Activated T-helper 1 cell treated with Interleukin-2 at 50 U/mL for 16 hours (primary cell): ENCODE results near the gene CKAP2L.
"Not testable (repeated sequence)": the region's sequence is repeated elsewhere in the genome, so short reads cannot be mapped to it uniquely, and the experiment has no call there.

Experiments
- DNase-seq: peaks from one replicate; pipeline ENCODE4 v3.0.0-alpha.2; 2020; ENCODE audit warnings: low read depth

Gene CKAP2L

GRCh38 chr2:112706947-112707346 is 57.5 kb downstream of the CKAP2L start:
- not testable (repeated sequence) for DNase-seq

DNA sequence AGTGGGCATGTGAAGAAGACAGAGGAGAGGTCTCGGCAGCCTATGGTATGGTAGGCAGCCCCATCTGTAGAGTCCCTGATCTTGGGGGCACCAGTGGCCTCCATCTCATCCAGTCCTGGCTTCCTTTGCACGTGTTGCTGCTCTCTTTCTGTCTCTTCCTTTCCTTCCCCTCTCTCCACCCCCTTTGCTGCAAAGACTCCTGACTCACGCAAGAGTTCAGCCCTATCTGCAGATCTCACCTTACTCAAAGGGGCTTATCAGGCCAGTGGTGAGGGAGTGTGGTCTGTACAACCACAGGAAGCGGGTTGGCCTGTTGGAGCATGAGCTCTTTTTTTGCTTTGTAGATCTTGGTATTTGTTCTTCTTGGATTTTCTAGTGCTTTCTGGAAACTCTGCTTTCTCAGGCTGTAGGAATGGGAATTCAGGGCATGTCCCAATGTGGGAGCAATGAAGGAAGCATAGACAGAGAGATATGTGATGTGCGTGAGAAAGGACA is 58.2 kb downstream of the CKAP2L start:
- no peak for DNase-seq

GRCh38 chr2:112705575-112705974 is 58.8 kb downstream of the CKAP2L start:
- DNase-seq: no peak

DNA sequence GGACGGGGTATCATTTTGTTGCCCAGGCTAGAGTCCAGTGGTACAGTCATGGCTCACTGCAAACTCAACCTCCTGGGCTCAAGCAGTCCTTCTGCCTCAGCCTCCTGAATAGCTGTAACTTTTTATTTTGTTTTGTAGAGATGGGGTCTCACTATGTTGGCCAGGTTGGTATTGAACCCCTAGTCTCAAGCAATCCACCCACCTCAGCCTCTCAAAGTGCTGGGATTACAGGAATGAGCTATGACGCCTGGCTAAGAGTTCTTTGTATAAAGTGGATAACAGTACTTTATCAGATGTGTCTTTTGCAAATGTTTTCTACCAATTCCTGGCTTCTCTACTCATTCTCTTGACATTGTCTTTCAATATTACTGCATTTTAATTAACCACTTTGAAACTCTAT is 60.7 kb downstream of the CKAP2L start:
- no peak for DNase-seq

DNA sequence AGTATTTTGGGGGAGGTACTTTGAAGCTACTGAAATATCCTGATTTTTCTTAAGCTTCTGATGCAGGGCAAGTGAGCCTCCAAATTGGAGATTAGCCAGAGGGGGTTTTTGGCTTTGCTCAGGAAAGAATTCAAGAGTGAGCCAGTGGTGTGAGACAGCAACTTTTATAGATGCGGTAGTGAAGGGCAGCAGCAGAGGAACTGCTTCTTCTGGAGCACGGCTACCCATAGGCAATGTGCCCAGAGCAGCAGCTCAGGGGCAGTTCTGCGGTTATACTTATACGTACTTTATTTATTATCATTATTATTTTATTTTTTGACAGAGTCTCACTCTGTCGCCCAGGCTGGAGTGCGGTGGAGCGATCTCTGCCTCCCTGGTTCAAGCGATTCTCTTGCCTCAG is 63.4 kb downstream of the CKAP2L start:
- no peak for DNase-seq

GRCh38 chr2:112699984-112700667 is 64.3 kb downstream of the CKAP2L start:
- DNase-seq: no peak

- DNase-seq: no peak
Observed at GRCh38 chr2:112698834-112699515, 65.4 kb downstream of the CKAP2L start.

DNA sequence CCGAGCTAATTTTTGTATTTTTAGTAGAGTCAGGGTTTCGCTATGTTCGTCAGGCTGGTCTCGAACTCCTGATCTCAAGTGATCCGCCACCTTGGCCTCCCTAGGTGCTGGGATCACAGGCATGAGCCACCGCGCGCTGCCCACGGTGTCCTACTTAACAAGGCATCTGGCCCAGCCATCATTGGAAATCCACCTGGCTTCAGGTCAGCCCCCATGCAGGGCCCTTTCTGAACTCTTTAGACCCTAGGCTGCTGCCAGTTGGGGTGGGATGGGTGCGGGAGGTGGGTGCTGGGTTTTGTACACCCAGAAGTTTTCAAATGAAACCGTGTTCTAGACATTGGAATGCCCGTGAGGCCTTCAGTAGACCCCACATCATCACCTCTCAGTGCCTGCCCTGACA is 70.2 kb downstream of the CKAP2L start:
- no peak for DNase-seq

DNA sequence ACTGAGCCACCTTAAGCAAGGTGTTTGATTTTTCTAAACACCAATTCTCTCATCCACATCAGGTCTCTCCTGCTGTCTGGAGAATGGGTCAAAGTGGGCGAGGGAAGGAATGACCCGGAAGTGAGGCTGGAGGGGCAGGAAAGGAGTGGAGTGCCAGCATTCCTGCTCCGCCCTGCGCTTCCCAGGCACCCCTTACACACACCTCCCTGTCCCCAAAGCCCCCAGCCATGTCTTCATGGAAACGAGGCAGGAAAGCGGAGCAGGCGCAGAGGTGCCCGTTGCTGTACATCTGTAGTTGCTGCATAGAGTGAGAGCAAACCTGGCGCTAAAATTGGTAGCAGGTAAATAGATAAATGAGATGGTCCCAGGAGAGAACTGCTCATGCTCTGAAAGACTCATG is 70.8 kb downstream of the CKAP2L start:
- no peak for DNase-seq

DNA sequence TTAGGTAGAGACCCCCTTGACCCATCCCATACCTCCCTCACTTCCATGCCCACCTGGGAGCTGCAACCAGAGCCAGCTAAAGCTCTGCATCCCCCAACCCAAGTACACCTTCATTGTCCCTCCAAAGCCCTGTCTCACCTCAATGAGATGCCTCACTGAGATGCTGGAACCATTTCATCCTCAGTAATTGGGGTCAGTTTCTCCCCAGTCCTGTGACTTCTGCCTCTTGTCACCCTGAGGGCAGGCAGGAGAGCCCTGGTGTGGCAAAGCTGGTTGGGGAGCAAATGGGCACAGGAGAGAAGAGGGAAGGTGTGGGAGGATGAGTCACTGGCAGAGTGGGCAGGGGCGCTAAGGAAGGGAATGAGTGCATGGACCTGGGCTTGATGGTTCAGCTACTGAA is 71.5 kb downstream of the CKAP2L start:
- no peak for DNase-seq

DNA sequence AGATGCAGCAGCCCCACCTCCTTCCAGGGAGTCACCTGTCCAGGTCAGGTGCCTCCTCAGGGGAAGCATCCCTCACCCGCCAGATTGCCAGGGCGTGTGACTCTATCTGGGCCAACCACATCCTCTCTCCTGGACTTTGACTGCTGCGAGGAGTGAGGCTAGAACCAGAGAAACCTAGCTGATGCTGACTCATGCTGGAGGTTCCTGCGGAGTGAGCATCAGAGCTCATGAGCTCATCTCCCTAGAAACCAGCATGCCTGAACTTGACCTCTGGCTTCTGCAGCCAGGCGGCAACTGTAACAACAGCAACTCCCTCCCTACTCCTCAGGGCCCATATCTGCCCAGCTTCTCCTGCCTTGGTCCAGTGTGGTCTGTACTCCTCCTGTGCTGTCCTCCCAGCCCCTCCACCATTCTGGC is 71.9 kb downstream of the CKAP2L start:
- peak; percentile 35 for DNase-seq

GRCh38 chr2:112691881-112692281 is 72.5 kb downstream of the CKAP2L start:
- DNase-seq: no peak

- peak; percentile 36 for DNase-seq
Observed at GRCh38 chr2:112690853-112691401, 73.5 kb downstream of the CKAP2L start.

GRCh38 chr2:112688086-112688880 is 76.1 kb downstream of the CKAP2L start:
- DNase-seq: no peak

DNA sequence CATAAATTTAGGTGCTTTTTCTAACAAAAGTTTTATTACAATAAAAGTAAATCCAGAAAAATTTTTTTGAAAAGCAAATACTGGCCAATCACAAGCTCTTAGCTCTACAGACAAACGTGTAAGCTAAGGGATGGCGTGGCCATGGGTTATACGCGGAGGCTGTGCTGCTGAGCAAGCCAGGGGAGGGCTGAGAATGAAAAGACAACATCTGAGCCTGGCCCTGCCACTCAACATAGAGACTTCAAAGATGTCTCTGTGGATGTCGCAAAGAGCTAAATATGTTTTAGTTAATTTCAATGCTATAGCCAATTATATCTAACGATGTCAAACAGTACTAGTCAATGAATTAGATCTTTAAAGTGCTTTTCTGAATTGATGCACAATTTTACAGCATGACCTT is 76.9 kb downstream of the CKAP2L start:
- no peak for DNase-seq
